KMS-11 (cell line): Measurements from ENCODE around the gene TUBA1B.
"Not testable (repeated sequence)": the region's sequence is repeated elsewhere in the genome, so short reads cannot be mapped to it uniquely, and the experiment has no call there.

Source experiments
- H2AFZ ChIP-seq: fragments of 200-600 bp; sonication (generic); 2 replicates; pipeline ENCODE4 v1.6.1; 2016; ENCODE audit warnings: antibody characterized with exemption, mixed run types, low read depth
- H3K27ac ChIP-seq: fragments of 200-600 bp; sonication (generic); 2 replicates; pipeline ENCODE4 v1.6.1; 2016; ENCODE audit warnings: mild to moderate bottlenecking, mixed run types
- H3K27me3 ChIP-seq: fragments of 200-600 bp; sonication (generic); 2 replicates; pipeline ENCODE4 v1.6.1; 2017; ENCODE audit warnings: mild to moderate bottlenecking, low read depth, mixed run types, moderate library complexity; ENCODE audit not compliant: insufficient read depth
- H3K36me3 ChIP-seq: fragments of 200-600 bp; sonication (generic); 2 replicates; pipeline ENCODE4 v1.6.1; 2017; ENCODE audit warnings: mild to moderate bottlenecking, mixed run types; ENCODE audit not compliant: insufficient read depth
- H3K4me1 ChIP-seq: fragments of 200-600 bp; sonication (generic); 2 replicates; pipeline ENCODE4 v1.6.1; 2016; ENCODE audit warnings: mild to moderate bottlenecking, low read depth, mixed run types; ENCODE audit not compliant: poor library complexity, severe bottlenecking
- H3K4me2 ChIP-seq: fragments of 200-600 bp; sonication (generic); 2 replicates; pipeline ENCODE4 v1.7.0; 2016; ENCODE audit warnings: mild to moderate bottlenecking, mixed run types
- H3K4me3 ChIP-seq: fragments of 200-600 bp; sonication (generic); IDR thresholded peaks from 2 replicates; pipeline ENCODE4 v1.6.1; 2017; ENCODE audit warnings: low read depth, low read length, mixed read lengths; ENCODE audit not compliant: insufficient read depth
- H3K79me2 ChIP-seq: fragments of 200-600 bp; sonication (generic); 2 replicates; pipeline ENCODE4 v1.6.1; 2016; ENCODE audit warnings: low read depth, mixed run types; ENCODE audit not compliant: insufficient read depth
- H3K9ac ChIP-seq: fragments of 200-600 bp; sonication (generic); 2 replicates; pipeline ENCODE4 v1.6.1; 2016; ENCODE audit warnings: mild to moderate bottlenecking, mixed run types
- H4K20me1 ChIP-seq: fragments of 200-600 bp; sonication (generic); 2 replicates; pipeline ENCODE4 v1.6.1; 2016; ENCODE audit warnings: mild to moderate bottlenecking, mixed run types; ENCODE audit not compliant: insufficient read depth
- TF ChIP-seq, protein P1 (sequence below): fragments of 200-600 bp; sonication (generic); conservative IDR thresholded peaks from 2 replicates; pipeline ENCODE4 v1.6.1; 2017; ENCODE audit warnings: low read depth, mild to moderate bottlenecking, antibody characterized with exemption, low read length, moderate library complexity, mixed read lengths

Gene TUBA1B

DNA sequence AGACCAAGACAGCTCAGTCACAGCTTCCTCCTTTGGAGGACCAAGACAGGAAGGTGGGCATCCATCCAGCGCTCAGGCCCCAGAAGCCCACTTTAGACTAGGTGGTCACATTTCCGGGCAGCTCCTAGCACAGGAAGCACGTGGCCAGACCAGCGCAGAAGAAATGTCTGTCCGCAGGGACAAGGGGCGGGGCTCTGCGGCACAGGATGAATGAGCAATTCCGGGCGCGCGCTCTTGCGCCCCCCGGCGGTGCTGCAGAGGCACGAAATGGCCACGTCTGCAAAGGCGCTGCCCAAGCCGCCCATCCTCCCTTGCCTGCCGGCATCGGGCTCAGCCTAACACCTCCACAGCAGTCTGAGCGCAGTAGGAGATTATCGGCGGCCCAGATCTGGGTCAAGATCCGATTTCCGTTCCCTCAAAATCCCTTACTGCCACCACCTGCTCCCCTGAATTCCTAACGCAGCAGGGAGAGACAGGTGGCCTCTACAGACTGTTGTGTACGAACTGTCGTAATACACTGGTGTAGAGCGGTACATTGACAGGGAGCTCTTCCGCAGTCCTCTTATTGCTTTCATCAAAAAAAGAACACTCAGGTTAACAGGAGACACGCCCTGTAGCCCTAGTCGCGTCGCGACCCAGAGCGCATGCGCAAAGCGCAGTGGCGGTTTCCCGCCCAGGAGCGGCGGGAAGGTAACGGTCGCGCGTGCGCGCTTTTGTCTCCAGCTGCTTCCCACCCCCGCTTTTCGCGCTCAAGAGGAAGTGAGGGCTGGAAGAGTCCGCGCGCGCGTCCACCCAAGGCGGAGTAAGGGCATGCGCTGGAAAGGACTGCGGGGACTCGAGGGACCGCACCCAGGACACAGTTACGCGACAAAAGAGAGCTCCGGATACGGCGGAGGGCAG, 794 bp downstream of the TUBA1B start:
- no peak overlapping the region for H2AFZ ChIP-seq

DNA sequence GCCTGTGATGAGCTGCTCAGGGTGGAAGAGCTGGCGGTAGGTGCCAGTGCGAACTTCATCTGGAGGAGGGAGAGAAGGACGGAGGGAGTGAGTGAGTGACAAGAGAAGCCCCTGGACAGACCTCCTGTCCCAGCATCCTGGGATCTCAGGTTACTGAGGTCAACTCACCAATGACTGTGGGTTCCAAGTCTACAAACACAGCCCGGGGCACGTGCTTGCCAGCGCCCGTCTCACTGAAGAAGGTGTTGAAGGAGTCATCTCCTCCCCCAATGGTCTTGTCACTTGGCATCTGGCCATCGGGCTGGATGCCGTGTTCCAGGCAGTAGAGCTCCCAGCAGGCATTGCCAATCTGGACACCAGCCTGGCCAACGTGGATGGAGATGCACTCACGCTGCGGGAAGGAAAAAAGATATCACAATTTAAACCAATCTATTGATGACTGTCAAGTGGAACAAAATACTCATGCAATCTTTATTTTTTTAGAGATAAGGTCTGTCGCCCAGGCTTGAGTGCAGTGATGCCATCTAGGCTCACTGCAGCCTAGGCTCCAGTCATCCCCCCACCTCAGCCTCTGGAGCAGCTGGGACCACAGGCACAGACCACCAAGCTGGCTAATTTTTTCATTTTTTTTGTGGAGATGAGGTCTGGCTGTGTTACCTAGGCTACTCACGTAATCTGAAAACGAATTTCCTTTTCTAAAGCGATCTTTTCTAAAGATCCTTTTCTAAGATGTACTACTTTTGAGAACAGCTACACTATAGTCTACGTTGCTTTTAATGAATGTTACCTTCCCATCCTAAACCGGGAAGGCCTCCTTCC, 1.7 kb downstream of the TUBA1B start:
- Histone ChIP-seq H3K79me2 (peaks cover 45% of the 10 kb centered on the region), H3K27ac (peak overlapping the region; percentile 100), H4K20me1 (peaks cover 12% of the 10 kb centered on the region; the same call in 1 of the 2 replicates), H3K4me3 (peak overlapping the region; percentile 56), H3K4me2 (peak overlapping the region; percentile 99), H3K36me3 (peaks cover 22% of the 10 kb centered on the region; the same call in 1 of the 2 replicates), H3K27me3 (no peaks in the 10 kb centered on the region), H2AFZ (no peak overlapping the region), H3K9ac (peak overlapping the region; percentile 100), H3K4me1 (peaks cover 31% of the 10 kb centered on the region)
- TF ChIP-seq, protein P1, sequence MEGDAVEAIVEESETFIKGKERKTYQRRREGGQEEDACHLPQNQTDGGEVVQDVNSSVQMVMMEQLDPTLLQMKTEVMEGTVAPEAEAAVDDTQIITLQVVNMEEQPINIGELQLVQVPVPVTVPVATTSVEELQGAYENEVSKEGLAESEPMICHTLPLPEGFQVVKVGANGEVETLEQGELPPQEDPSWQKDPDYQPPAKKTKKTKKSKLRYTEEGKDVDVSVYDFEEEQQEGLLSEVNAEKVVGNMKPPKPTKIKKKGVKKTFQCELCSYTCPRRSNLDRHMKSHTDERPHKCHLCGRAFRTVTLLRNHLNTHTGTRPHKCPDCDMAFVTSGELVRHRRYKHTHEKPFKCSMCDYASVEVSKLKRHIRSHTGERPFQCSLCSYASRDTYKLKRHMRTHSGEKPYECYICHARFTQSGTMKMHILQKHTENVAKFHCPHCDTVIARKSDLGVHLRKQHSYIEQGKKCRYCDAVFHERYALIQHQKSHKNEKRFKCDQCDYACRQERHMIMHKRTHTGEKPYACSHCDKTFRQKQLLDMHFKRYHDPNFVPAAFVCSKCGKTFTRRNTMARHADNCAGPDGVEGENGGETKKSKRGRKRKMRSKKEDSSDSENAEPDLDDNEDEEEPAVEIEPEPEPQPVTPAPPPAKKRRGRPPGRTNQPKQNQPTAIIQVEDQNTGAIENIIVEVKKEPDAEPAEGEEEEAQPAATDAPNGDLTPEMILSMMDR = no peak

More for the DNA sequence above, 794 bp downstream of the TUBA1B start:
- H3K27me3 ChIP-seq = no peaks in the 10 kb centered on the region
- peaks cover 22% of the 10 kb centered on the region; the same call in 1 of the 2 replicates for H3K36me3 ChIP-seq
- H3K4me1 ChIP-seq = peaks cover 31% of the 10 kb centered on the region
- TF ChIP-seq, protein P1 = peak; percentile 92
- H3K4me3 ChIP-seq = peak overlapping the region; percentile 56
- H3K27ac ChIP-seq = peak overlapping the region; percentile 100
- H3K4me2 ChIP-seq = peak overlapping the region; percentile 99
- peak overlapping the region; percentile 100 for H3K9ac ChIP-seq
- peaks cover 45% of the 10 kb centered on the region for H3K79me2 ChIP-seq
- peaks cover 12% of the 10 kb centered on the region; the same call in 1 of the 2 replicates for H4K20me1 ChIP-seq

DNA sequence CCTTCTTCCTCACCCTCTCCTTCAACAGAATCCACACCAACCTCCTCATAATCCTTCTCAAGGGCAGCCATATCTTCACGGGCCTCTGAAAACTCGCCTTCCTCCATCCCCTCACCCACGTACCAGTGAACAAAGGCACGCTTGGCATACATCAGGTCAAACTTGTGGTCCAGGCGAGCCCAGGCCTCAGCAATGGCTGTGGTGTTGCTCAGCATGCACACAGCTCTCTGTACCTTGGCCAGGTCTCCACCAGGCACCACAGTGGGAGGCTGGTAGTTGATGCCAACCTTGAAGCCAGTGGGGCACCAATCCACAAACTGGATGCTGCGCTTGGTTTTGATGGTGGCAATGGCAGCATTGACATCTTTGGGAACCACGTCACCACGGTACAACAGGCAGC, 3.2 kb downstream of the TUBA1B start:
- H3K27ac ChIP-seq, H3K27me3 ChIP-seq, H3K4me2 ChIP-seq, H3K9ac ChIP-seq, H2AFZ ChIP-seq, H3K4me3 ChIP-seq: not testable (repeated sequence)
- Histone ChIP-seq H4K20me1 (peaks cover 12% of the 10 kb centered on the region; the same call in 1 of the 2 replicates), H3K36me3 (peaks cover 22% of the 10 kb centered on the region; the same call in 1 of the 2 replicates), H3K4me1 (peaks cover 21% of the 10 kb centered on the region), H3K79me2 (peaks cover 35% of the 10 kb centered on the region)

DNA sequence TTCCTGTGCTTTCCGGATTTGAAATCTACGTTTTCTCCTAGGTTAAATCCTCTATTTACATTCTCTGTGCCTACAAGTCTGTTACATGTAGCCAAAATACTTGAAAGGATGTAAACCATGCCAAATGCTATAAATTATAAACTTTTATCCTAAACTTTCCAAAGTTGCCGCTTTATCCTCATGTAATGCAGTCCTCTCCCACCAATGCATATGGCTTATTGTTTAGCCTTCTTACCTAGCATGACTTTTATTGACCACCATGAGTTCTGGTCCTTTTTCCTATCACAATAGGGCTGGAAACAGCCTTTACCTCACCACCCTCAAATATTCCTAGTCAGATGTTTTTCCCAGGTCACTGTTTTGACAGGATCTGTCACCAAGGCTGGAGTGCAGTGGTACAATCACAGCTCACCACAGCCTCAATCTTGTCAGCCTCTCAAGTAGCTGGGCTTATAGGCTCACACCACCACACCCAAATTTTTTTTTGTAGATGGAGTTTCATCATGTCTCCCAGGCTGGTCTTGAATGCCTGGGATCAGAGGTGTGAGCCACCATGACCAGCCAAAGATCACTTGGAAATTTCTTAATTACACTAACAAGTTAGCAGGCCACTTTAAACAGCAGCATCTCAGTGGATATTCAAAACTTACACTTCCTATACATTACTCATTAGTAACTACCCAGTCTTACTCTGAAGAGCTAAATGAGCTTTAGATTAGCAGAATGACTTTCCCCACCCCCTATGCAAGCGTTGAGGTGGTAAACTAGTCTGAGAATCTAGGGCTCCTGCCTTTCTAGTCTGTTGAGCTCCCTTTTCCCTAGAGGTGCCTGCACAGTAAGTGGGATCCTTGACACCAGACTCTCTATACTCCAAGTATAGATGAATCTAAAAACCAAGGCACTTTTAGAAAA, 4.1 kb downstream of the TUBA1B start:
- peaks cover 12% of the 10 kb centered on the region; the same call in 1 of the 2 replicates for H4K20me1 ChIP-seq
- no peak overlapping the region for H3K9ac ChIP-seq
- H3K79me2 ChIP-seq = peaks cover 26% of the 10 kb centered on the region
- no peak overlapping the region for H3K4me2 ChIP-seq
- H2AFZ ChIP-seq = no peak overlapping the region
- H3K36me3 ChIP-seq = peaks cover 22% of the 10 kb centered on the region; the same call in 1 of the 2 replicates
- TF ChIP-seq, protein P1 = no peak
- H3K4me3 ChIP-seq = no peak overlapping the region
- H3K27ac ChIP-seq = peak overlapping the region; percentile 12; the same call in 1 of the 2 replicates
- H3K27me3 ChIP-seq = no peaks in the 10 kb centered on the region
- H3K4me1 ChIP-seq = peaks cover 13% of the 10 kb centered on the region
